Liver (tissue), 9 donors: ENCODE data around the gene HOXD8. TPM values are rescaled to one million over a fixed set of nuclear protein-coding genes. Genes with fewer than 3 reads are reported as not detected.

Source experiments
- DNase-seq: peaks from one replicate; pipeline ENCODE4 v3.0.0-alpha.2; 2017; ENCODE audit warnings: low spot score
- H3K27ac ChIP-seq, 2 donors: one replicate each; pipeline ENCODE4 v1.7.0; 2013; ENCODE audit warnings: inconsistent platforms in 2 of 2, low read length in 2 of 2, control low read depth in 1 of 2, low read depth in 1 of 2, mild to moderate bottlenecking in 1 of 2
- H3K27me3 ChIP-seq, 4 donors: one replicate each; pipeline versions ENCODE4 v1.6.1 to v1.7.0; 2013; ENCODE audit warnings: low read length in 3 of 4, inconsistent platforms in 1 of 4, mild to moderate bottlenecking in 1 of 4, moderate library complexity in 1 of 4; ENCODE audit not compliant: control insufficient read depth in 4 of 4, insufficient read depth in 4 of 4
- H3K36me3 ChIP-seq, 4 donors: one replicate each; pipeline versions ENCODE4 v1.6.1 to v1.7.0; 2013; ENCODE audit warnings: low read length in 3 of 4, mild to moderate bottlenecking in 3 of 4, low read depth in 1 of 4, moderate library complexity in 1 of 4; ENCODE audit not compliant: control insufficient read depth in 4 of 4, insufficient read depth in 3 of 4
- H3K4me1 ChIP-seq, 4 donors: one replicate each; pipeline versions ENCODE4 v1.6.1 to v1.7.0; 2013; ENCODE audit warnings: low read length in 3 of 4, mild to moderate bottlenecking in 3 of 4, moderate library complexity in 1 of 4; ENCODE audit not compliant: control insufficient read depth in 4 of 4, insufficient read depth in 4 of 4
- H3K4me3 ChIP-seq, 3 donors: one replicate each; pipeline versions ENCODE4 v1.6.1 to v1.7.0; 2013; ENCODE audit warnings: low read length in 3 of 3, control low read depth in 1 of 3, low read depth in 1 of 3, mild to moderate bottlenecking in 1 of 3
- H3K9ac ChIP-seq, 2 donors: one replicate each; pipeline ENCODE4 v1.7.0; 2013; ENCODE audit warnings: low read length in 2 of 2, mild to moderate bottlenecking in 2 of 2, moderate library complexity in 2 of 2, control low read depth in 1 of 2, low read depth in 1 of 2
- H3K9me3 ChIP-seq, 4 donors: one replicate each; pipeline versions ENCODE4 v1.6.1 to v1.7.0; 2013; ENCODE audit warnings: low read length in 3 of 4; ENCODE audit not compliant: control insufficient read depth in 4 of 4
- ATF3 ChIP-seq: IDR thresholded peaks from 2 replicates; pipeline ENCODE4 v1.6.1; 2016; ENCODE audit warnings: antibody characterized with exemption
- CTCF ChIP-seq: fragments of 150-350 bp; IDR thresholded peaks from 2 replicates; pipeline ENCODE4 v1.5.1; 2017; ENCODE audit warnings: improper control_type of control experiment, low read depth, low read length; ENCODE audit not compliant: missing input control
- EGR1 ChIP-seq, 2 donors: IDR thresholded peaks; 2 replicates each; pipeline ENCODE4 v1.6.1; 2016 to 2018; ENCODE audit warnings: antibody characterized with exemption in 2 of 2, low read depth in 2 of 2
- FOXA2 ChIP-seq: IDR thresholded peaks from 2 replicates; pipeline ENCODE4 v1.6.1; 2016; ENCODE audit warnings: antibody characterized with exemption
- GABPA ChIP-seq, 2 donors: IDR thresholded peaks in 1 of 2; conservative IDR thresholded peaks in 1 of 2; 2 replicates each; pipeline ENCODE4 v1.6.1; 2016; ENCODE audit warnings: antibody characterized with exemption in 2 of 2, mild to moderate bottlenecking in 1 of 2, moderate library complexity in 1 of 2
- HNF4A ChIP-seq, 2 donors: conservative IDR thresholded peaks; 2 replicates each; pipeline ENCODE4 v1.6.1; 2016; ENCODE audit warnings: antibody characterized with exemption in 2 of 2, mild to moderate bottlenecking in 2 of 2
- HNF4G ChIP-seq: IDR thresholded peaks from 2 replicates; pipeline ENCODE4 v1.6.1; 2016; ENCODE audit warnings: antibody characterized with exemption
- JUND ChIP-seq, 2 donors: IDR thresholded peaks; 2 replicates each; pipeline ENCODE4 v1.6.1; 2016; ENCODE audit warnings: antibody characterized with exemption in 2 of 2
- MAX ChIP-seq: IDR thresholded peaks from 2 replicates; pipeline ENCODE4 v1.6.1; 2016; ENCODE audit warnings: antibody characterized with exemption
- NR2F2 ChIP-seq: IDR thresholded peaks from 2 replicates; pipeline ENCODE4 v1.6.1; 2016; ENCODE audit warnings: antibody characterized with exemption
- RAD21 ChIP-seq, 2 donors: IDR thresholded peaks; 2 replicates each; pipeline ENCODE4 v1.6.1; 2016; ENCODE audit warnings: antibody characterized with exemption in 2 of 2, mild to moderate bottlenecking in 2 of 2
- REST ChIP-seq: IDR thresholded peaks from 2 replicates; pipeline ENCODE4 v1.6.1; 2016; ENCODE audit warnings: antibody characterized with exemption, mild to moderate bottlenecking
- RXRA ChIP-seq, 2 donors: IDR thresholded peaks; 2 replicates each; pipeline ENCODE4 v1.6.1; 2017 to 2018; ENCODE audit warnings: antibody characterized with exemption in 2 of 2, mild to moderate bottlenecking in 1 of 2
- TAF1 ChIP-seq: conservative IDR thresholded peaks from 2 replicates; pipeline ENCODE4 v1.6.1; 2016; ENCODE audit warnings: antibody characterized with exemption, mild to moderate bottlenecking
- YY1 ChIP-seq: IDR thresholded peaks from 2 replicates; pipeline ENCODE4 v1.6.1; 2016; ENCODE audit warnings: antibody characterized with exemption, mild to moderate bottlenecking
- ZBTB33 ChIP-seq: IDR thresholded peaks from 2 replicates; pipeline ENCODE4 v1.6.1; 2016; ENCODE audit warnings: antibody characterized with exemption
- WGBS: extraction: QIAGEN DNeasy Blood & Tissue Kit; methylation state at CpG from one replicate; pipeline ENCODE4 v1.1.7; 2013; 5-methylcytosine and 5-hydroxymethylcytosine counted together
- polyA plus RNA-seq, 2 donors: library from polyadenylated mRNA; stranded (reverse) in 1 of 2; unstranded in 1 of 2; fragments of 200-250 nt in 1 of 2; fragments of >200 nt in 1 of 2; fragmentation: Nextera tagmentation in 1 of 2; extraction: Ambion mirVana in 1 of 2; gene quantifications; one replicate each; pipeline versions ENCODE4 v1.2.1 to v1.2.3, GENCODE V29; 2013 to 2015
- total RNA-seq, 2 donors: library from RNA; depleted of rRNA; stranded (reverse); fragments of >200 nt; gene quantifications; one replicate each; pipeline ENCODE4 v1.2.3, GENCODE V29; 2014
- donor health status: healthy.
- donor health status: healthy.
- donor health status: healthy.
- donor health status: healthy.
- donor health status: healthy.

Gene HOXD8
- total and polyA plus RNA-seq, 4 donors: 0.06 to 0.19 (median 0.08) TPM; not detected in 1

- no peak overlapping the region for H3K27ac ChIP-seq
- WGBS: 18% methylated on average over 11 of the region's 11 CpGs
- H3K9me3 ChIP-seq: peaks cover 0 to 4% (median 0%) of the 10 kb centered on the region in 4 donors
- H3K9ac ChIP-seq: no peak overlapping the region
- no peak for DNase-seq
- no peaks in the 10 kb centered on the region for H3K36me3 ChIP-seq
- peaks cover 3 to 12% (median 6%) of the 10 kb centered on the region in 4 donors for H3K4me1 ChIP-seq
- no peak overlapping the region for H3K4me3 ChIP-seq
- TF ChIP-seq HNF4A (conservative IDR thresholded peaks at IDR 0.05) (peak in 1 of 2 donors; percentile 10), RXRA (IDR thresholded peaks at IDR 0.05) (peak; percentile 51 to 72), GABPA (IDR thresholded peaks at IDR 0.05 in 1 of 2, conservative IDR thresholded peaks at IDR 0.05 in 1 of 2) (no peak)
- H3K27me3 ChIP-seq: peaks cover 9 to 38% (median 22%) of the 10 kb centered on the region in 4 donors
Observed at GRCh38 chr2:176154576-176155252, 25.2 kb downstream of the HOXD8 start.

GRCh38 chr2:176155356-176156044 lies 26.0 kb downstream of the HOXD8 start:
- H3K36me3 ChIP-seq: no peaks in the 10 kb centered on the region
- peaks cover 0 to 4% (median 0%) of the 10 kb centered on the region in 4 donors for H3K9me3 ChIP-seq
- WGBS: 14% methylated on average over 6 of the region's 6 CpGs
- no peak overlapping the region for H3K4me3 ChIP-seq
- no peak for DNase-seq
- TF ChIP-seq HNF4G (no peak), CTCF (no peak), EGR1 (IDR thresholded peaks at IDR 0.05; ENCODE audit: low read depth in 2 of 2) (no peak), HNF4A (conservative IDR thresholded peaks at IDR 0.05) (no peak), YY1 (no peak), ATF3 (no peak), RAD21 (IDR thresholded peaks at IDR 0.05) (no peak), ZBTB33 (no peak), JUND (IDR thresholded peaks at IDR 0.05) (no peak), NR2F2 (no peak), GABPA (IDR thresholded peaks at IDR 0.05 in 1 of 2, conservative IDR thresholded peaks at IDR 0.05 in 1 of 2) (no peak), REST (no peak), MAX (no peak), FOXA2 (no peak), TAF1 (no peak)
- no peak overlapping the region for H3K27ac ChIP-seq
- peaks cover 9 to 34% (median 25%) of the 10 kb centered on the region in 4 donors for H3K27me3 ChIP-seq
- H3K9ac ChIP-seq: no peak overlapping the region
- peaks cover 6 to 16% (median 11%) of the 10 kb centered on the region in 4 donors for H3K4me1 ChIP-seq
